NCI-H524 (cell line): ENCODE measurements around the gene APOBEC3F.
"Not testable (repeated sequence)": the region's sequence is repeated elsewhere in the genome, so short reads cannot be mapped to it uniquely, and the experiment has no call there.

ENCODE experiments used
- DNase-seq, 2 experiments: peaks; one replicate each; lab custom pipeline; 2025; lab: John Stamatoyannopoulos, UW

The APOBEC3F gene

GRCh38 chr22:39073981-39074380, 33.3 kb downstream of the APOBEC3F start:
- no peak for DNase-seq

GRCh38 chr22:39076155-39077025, 35.7 kb downstream of the APOBEC3F start:
- DNase-seq = not testable (repeated sequence)

GRCh38 chr22:39077026-39077840, 36.6 kb downstream of the APOBEC3F start, which contains the start of gene APOBEC3G:
TSS of gene APOBEC3G (plus strand) at chr22:39077275. CDS start at chr22:39077362, 87 bp downstream.
- DNase-seq = not testable (repeated sequence)

GRCh38 chr22:39077912-39078311, 37.2 kb downstream of the APOBEC3F start:
- DNase-seq = not testable (repeated sequence)

- DNase-seq = no peak
Observed at GRCh38 chr22:39078329-39078728, 37.7 kb downstream of the APOBEC3F start.

- DNase-seq = not testable (repeated sequence)
Observed at GRCh38 chr22:39079054-39079637, 38.5 kb downstream of the APOBEC3F start.

- DNase-seq = no peak
Observed at GRCh38 chr22:39080052-39080762, 39.5 kb downstream of the APOBEC3F start.

GRCh38 chr22:39081016-39081415, 40.4 kb downstream of the APOBEC3F start:
- no peak for DNase-seq

- no peak for DNase-seq
Observed at GRCh38 chr22:39081598-39081997, 40.9 kb downstream of the APOBEC3F start.

- no peak for DNase-seq
Observed at GRCh38 chr22:39083212-39084165, 42.8 kb downstream of the APOBEC3F start.

GRCh38 chr22:39084666-39085065, 44.0 kb downstream of the APOBEC3F start:
- DNase-seq = no peak

- no peak for DNase-seq
Observed at GRCh38 chr22:39087098-39087497, 46.4 kb downstream of the APOBEC3F start.

GRCh38 chr22:39087881-39088684, 47.4 kb downstream of the APOBEC3F start:
- DNase-seq = no peak

- no peak for DNase-seq
Observed at GRCh38 chr22:39088685-39089032, 48.0 kb downstream of the APOBEC3F start.

GRCh38 chr22:39089928-39090327, 49.3 kb downstream of the APOBEC3F start:
- no peak for DNase-seq

GRCh38 chr22:39090426-39091064, 49.9 kb downstream of the APOBEC3F start:
- DNase-seq = no peak

GRCh38 chr22:39091126-39092081, 50.7 kb downstream of the APOBEC3F start:
- no peak for DNase-seq
